Peyer's patch (tissue), 4 donors: Measurements from ENCODE around the gene POLR1D. TPM values are rescaled to one million over a fixed set of nuclear protein-coding genes. Genes with fewer than 3 reads are reported as not detected.

Source experiments
- DNase-seq, 3 donors: peaks; one replicate each; pipeline ENCODE4 v3.0.0-alpha.2; 2017 to 2019
- H3K27ac ChIP-seq, 4 donors: fragments of 200-600 bp; sonication (generic); one replicate each; pipeline ENCODE4 v1.5.1; 2016 to 2019
- H3K27me3 ChIP-seq, 2 donors: fragments of 200-600 bp; sonication (generic); one replicate each; pipeline ENCODE4 v1.5.1; 2019
- H3K36me3 ChIP-seq, 3 donors: fragments of 200-600 bp; sonication (generic); one replicate each; pipeline ENCODE4 v1.5.1; 2016 to 2019
- H3K4me1 ChIP-seq, 4 donors: fragments of 200-600 bp; sonication (generic); one replicate each; pipeline ENCODE4 v1.5.1; 2016 to 2019
- H3K4me3 ChIP-seq, 4 donors: fragments of 200-600 bp; sonication (generic); 1 replicate in 3 of 4; 2 replicates in 1 of 4; pipeline ENCODE4 v1.5.1; 2016 to 2019; ENCODE audit warnings: mild to moderate bottlenecking in 1 of 4
- H3K9me3 ChIP-seq, 4 donors: fragments of 200-600 bp; sonication (generic); one replicate each; pipeline ENCODE4 v1.5.1; 2016 to 2019; ENCODE audit warnings: mild to moderate bottlenecking in 1 of 4
- CTCF ChIP-seq, 6 experiments: fragments of 450-650 bp in 4 of 6; fragments of 200-600 bp in 2 of 6; sonication (generic) in 1 of 6; IDR thresholded peaks; one replicate each; pipeline ENCODE4 v1.5.1; 2017 to 2019; ENCODE audit warnings: antibody characterized with exemption in 6 of 6, mild to moderate bottlenecking in 3 of 6, moderate library complexity in 1 of 6
- POLR2A ChIP-seq, 2 donors: fragments of 450-650 bp; IDR thresholded peaks; one replicate each; pipeline ENCODE4 v1.5.1; 2017; ENCODE audit warnings: antibody characterized with exemption in 2 of 2, mild to moderate bottlenecking in 2 of 2, moderate library complexity in 2 of 2
- total RNA-seq, 4 donors: library from RNA; depleted of rRNA; stranded (reverse); fragments of >200 nt; gene quantifications; one replicate each; pipeline ENCODE4 v1.1.0, GENCODE V29; 2016

POLR1D gene
- total RNA-seq, 4 donors from 2014 or later = 83.3 to 104 (median 90.5) TPM

- no peaks in the 10 kb centered on the region for H3K36me3 ChIP-seq
- H3K27me3 ChIP-seq = no peaks in the 10 kb centered on the region
- DNase-seq = no peak
- no peak for TF ChIP-seq CTCF (IDR thresholded peaks at IDR 0.05)
- TF ChIP-seq POLR2A (IDR thresholded peaks at IDR 0.05) = no peak
- peaks cover 0 to 7% (median 0%) of the 10 kb centered on the region in 4 donors for H3K4me1 ChIP-seq
- H3K9me3 ChIP-seq = no peaks in the 10 kb centered on the region
- H3K4me3 ChIP-seq = no peak overlapping the region
- no peak overlapping the region for H3K27ac ChIP-seq
Observed at GRCh38 chr13:27634231-27634630, 12.5 kb downstream of the POLR1D start.

GRCh38 chr13:27634791-27635190 is 13.1 kb downstream of the POLR1D start:
- Histone ChIP-seq H3K9me3 (no peaks in the 10 kb centered on the region), H3K4me3 (no peak overlapping the region), H3K27me3 (no peaks in the 10 kb centered on the region), H3K36me3 (no peaks in the 10 kb centered on the region), H3K27ac (no peak overlapping the region), H3K4me1 (peaks cover 0 to 7% (median 0%) of the 10 kb centered on the region in 4 donors)
- DNase-seq = no peak
- TF ChIP-seq POLR2A (IDR thresholded peaks at IDR 0.05) = no peak
- TF ChIP-seq CTCF (IDR thresholded peaks at IDR 0.05) = no peak

GRCh38 chr13:27635266-27635665 is 13.6 kb downstream of the POLR1D start:
- no peak overlapping the region for H3K4me3 ChIP-seq
- no peak for DNase-seq
- TF ChIP-seq CTCF (IDR thresholded peaks at IDR 0.05) (no peak), POLR2A (IDR thresholded peaks at IDR 0.05) (no peak)
- H3K36me3 ChIP-seq = no peaks in the 10 kb centered on the region
- no peaks in the 10 kb centered on the region for H3K9me3 ChIP-seq
- no peaks in the 10 kb centered on the region for H3K27me3 ChIP-seq
- peaks cover 0 to 7% (median 0%) of the 10 kb centered on the region in 4 donors for H3K4me1 ChIP-seq
- no peak overlapping the region for H3K27ac ChIP-seq

DNA sequence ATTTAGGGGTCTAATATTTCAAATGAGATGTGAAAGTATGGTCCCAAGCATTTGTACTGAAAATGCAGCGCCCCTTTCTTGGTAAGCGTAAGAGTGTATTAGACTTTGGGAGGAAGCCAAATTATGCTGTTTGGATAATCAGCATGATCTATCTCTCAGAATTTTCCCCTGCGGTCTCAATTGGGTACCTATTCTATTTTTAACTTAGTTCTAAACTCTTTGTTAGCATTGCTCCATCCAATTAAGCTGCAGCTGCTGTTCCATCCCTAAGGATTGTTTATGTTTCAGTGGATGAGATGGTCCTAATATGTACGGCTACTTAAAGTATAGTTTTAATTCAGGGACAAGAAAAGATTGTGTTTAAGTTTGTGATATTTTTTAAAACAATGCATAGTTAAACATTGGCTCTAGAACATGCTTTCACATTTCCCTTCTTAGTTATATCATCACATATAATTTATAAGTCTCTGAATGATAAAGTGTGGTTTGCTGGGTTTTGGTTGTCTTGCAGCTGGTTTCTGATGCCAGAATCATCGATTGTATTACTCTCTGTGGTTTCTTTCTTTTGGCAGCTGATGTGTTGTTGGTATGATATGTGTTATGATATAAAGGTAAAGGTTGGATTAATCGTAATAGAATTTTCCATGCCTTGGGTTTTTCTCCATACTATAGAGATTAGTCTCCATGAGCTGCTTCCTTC is 15.0 kb downstream of the POLR1D start:
- Histone ChIP-seq H3K4me1 (peaks cover 0 to 8% (median 0%) of the 10 kb centered on the region in 4 donors), H3K4me3 (no peak overlapping the region), H3K9me3 (no peaks in the 10 kb centered on the region), H3K27ac (no peak overlapping the region), H3K36me3 (no peaks in the 10 kb centered on the region), H3K27me3 (no peaks in the 10 kb centered on the region)
- TF ChIP-seq POLR2A (IDR thresholded peaks at IDR 0.05) = no peak
- TF ChIP-seq CTCF (IDR thresholded peaks at IDR 0.05) = no peak
- DNase-seq = no peak

- Histone ChIP-seq H3K4me3 (no peak overlapping the region), H3K36me3 (no peaks in the 10 kb centered on the region), H3K27ac (no peak overlapping the region), H3K9me3 (no peaks in the 10 kb centered on the region), H3K27me3 (no peaks in the 10 kb centered on the region), H3K4me1 (peaks cover 0 to 12% (median 0%) of the 10 kb centered on the region in 4 donors)
- no peak for TF ChIP-seq POLR2A (IDR thresholded peaks at IDR 0.05)
- no peak for TF ChIP-seq CTCF (IDR thresholded peaks at IDR 0.05)
- no peak for DNase-seq
Observed at GRCh38 chr13:27637289-27637626, 15.6 kb downstream of the POLR1D start.
